ENCODE results near the gene APAF1.

Gene APAF1

GRCh38 chr12:98686603-98687002 is 41.5 kb downstream of the APAF1 start:
- no peak for DNase-seq (ENCODE audit: low read depth)
- H3K4me3 ChIP-seq (replicated peaks; ENCODE audit: low read depth, low read length): no peak overlapping the region
- TF ChIP-seq CTCF (IDR thresholded peaks at IDR 0.05; ENCODE audit: low read length, missing control alignments): no peak

GRCh38 chr12:98691351-98691750 is 46.3 kb downstream of the APAF1 start:
- no peak overlapping the region for H3K4me3 ChIP-seq (replicated peaks; ENCODE audit: low read depth, low read length)
- no peak for DNase-seq (ENCODE audit: low read depth)
- TF ChIP-seq CTCF (IDR thresholded peaks at IDR 0.05; ENCODE audit: low read length, missing control alignments): no peak

GRCh38 chr12:98696036-98696646 is 51.1 kb downstream of the APAF1 start:
- TF ChIP-seq CTCF (IDR thresholded peaks at IDR 0.05; ENCODE audit: low read length, missing control alignments): no peak
- no peak for DNase-seq (ENCODE audit: low read depth)
- no peak overlapping the region for H3K4me3 ChIP-seq (replicated peaks; ENCODE audit: low read depth, low read length)

GRCh38 chr12:98697209-98697608 is 52.1 kb downstream of the APAF1 start:
- TF ChIP-seq CTCF (IDR thresholded peaks at IDR 0.05; ENCODE audit: low read length, missing control alignments): no peak
- no peak overlapping the region for H3K4me3 ChIP-seq (replicated peaks; ENCODE audit: low read depth, low read length)
- no peak for DNase-seq (ENCODE audit: low read depth)

GRCh38 chr12:98698603-98699463 is 53.7 kb downstream of the APAF1 start:
- peak; percentile 80 for DNase-seq (ENCODE audit: low read depth)
- no peak overlapping the region for H3K4me3 ChIP-seq (replicated peaks; ENCODE audit: low read depth, low read length)
- TF ChIP-seq CTCF (IDR thresholded peaks at IDR 0.05; ENCODE audit: low read length, missing control alignments): peak; percentile 78

GRCh38 chr12:98699586-98699985 is 54.5 kb downstream of the APAF1 start:
- H3K4me3 ChIP-seq (replicated peaks; ENCODE audit: low read depth, low read length): no peak overlapping the region
- no peak for TF ChIP-seq CTCF (IDR thresholded peaks at IDR 0.05; ENCODE audit: low read length, missing control alignments)
- DNase-seq (ENCODE audit: low read depth): peak; percentile 92

Data from fibroblast of pulmonary artery (primary cell).